ENCODE measurements around the gene RAP2C. TPM values are rescaled to one million over a fixed set of nuclear protein-coding genes. Genes with fewer than 3 reads are reported as not detected.
A peak's percentile ranks its signal among the peaks of the same experiment; 100 is the strongest.

RAP2C gene
- total and polyA plus RNA-seq, 3 donors from 2014 or later: 16.9 to 19.4 (median 18.7) TPM

DNA sequence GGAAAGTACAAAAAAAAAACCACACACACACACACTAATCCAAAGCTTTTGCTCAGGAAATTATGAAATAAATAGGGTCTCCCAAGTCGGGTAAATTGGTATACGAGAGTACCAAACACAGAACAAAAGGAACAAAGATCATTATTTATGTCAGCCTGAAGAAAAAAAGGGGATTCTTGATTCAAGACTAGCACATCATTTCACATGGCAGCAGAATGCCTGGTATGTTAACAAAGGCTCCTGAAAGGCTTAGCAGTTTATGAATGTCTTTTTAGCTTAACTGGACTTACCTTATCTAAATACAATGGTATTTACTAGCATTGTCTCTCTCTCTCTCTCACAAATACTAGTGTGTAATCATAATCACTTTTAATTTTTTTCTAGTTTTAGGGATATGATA is 11.3 kb downstream of the RAP2C start:
- DNase-seq: no peak
- no peaks in the 10 kb centered on the region for H3K9me3 ChIP-seq
- no peaks in the 10 kb centered on the region for H3K4me1 ChIP-seq
- 57 to 60% methylated on average over 2 of the region's 2 CpGs for WGBS, 2 donors
- TF ChIP-seq POLR2A (IDR thresholded peaks at IDR 0.05) (no peak), CTCF (IDR thresholded peaks at IDR 0.05) (no peak)
- intact Hi-C loops (cut with DNase I; ENCODE audit: low total_unique reads): no loop called here
- H3K4me3 ChIP-seq: no peak overlapping the region
- H3K27ac ChIP-seq: no peak overlapping the region
- no peaks in the 10 kb centered on the region for H3K36me3 ChIP-seq (ENCODE audit: low read depth, missing control alignments)
- no peaks in the 10 kb centered on the region for H3K27me3 ChIP-seq

DNA sequence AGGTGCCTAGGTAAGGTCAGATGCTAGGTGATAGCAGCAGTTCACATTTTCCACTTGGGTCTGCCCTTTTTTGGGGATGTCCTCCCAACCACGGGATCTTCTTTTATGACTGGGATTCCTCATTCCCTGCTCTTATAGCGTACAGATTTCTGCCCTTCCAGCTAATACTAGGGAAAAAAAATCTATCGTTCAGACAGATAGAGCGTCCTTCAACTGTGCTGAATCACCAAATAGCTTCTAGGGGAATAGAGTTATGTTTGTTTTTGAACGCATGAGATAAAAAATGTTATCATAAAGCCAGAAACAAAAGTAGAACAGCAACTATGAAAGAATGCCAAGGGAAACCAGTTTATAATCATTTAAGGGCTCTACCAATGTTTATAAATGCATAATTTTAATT is 13.0 kb downstream of the RAP2C start:
- TF ChIP-seq POLR2A (IDR thresholded peaks at IDR 0.05) (no peak), CTCF (IDR thresholded peaks at IDR 0.05) (no peak)
- Histone ChIP-seq H3K27me3 (no peaks in the 10 kb centered on the region), H3K36me3 (ENCODE audit: low read depth, missing control alignments) (no peaks in the 10 kb centered on the region), H3K9me3 (no peaks in the 10 kb centered on the region), H3K27ac (peak overlapping the region in 1 of 2 donors; percentile 64), H3K4me1 (no peaks in the 10 kb centered on the region), H3K4me3 (no peak overlapping the region)
- WGBS, 2 donors: 35 to 56% methylated on average over 5 of the region's 5 CpGs
- intact Hi-C loops (cut with DNase I; ENCODE audit: low total_unique reads): no loop called here
- DNase-seq: no peak

DNA sequence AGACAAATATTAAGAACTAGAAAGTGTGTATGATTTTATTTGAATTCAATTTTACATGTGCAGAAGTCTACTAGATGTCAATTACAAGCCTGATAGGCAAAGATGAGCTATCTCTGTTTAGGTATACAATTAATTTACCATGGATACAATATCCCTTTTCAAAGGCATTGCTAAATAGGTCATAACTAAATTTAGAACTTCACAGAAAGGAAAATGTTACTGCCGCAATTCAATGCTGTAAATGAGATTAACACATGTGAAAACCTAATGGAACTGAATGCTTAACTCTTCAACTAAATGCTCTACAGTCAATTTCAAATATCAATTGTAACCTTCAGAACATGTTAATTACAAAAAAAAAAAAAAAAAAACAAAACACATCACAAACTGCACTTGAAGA is 14.6 kb downstream of the RAP2C start:
- intact Hi-C loops (cut with DNase I; ENCODE audit: low total_unique reads): no loop called here
- Histone ChIP-seq H3K27me3 (no peaks in the 10 kb centered on the region), H3K4me1 (no peaks in the 10 kb centered on the region), H3K9me3 (no peaks in the 10 kb centered on the region), H3K4me3 (no peak overlapping the region), H3K27ac (no peak overlapping the region), H3K36me3 (ENCODE audit: low read depth, missing control alignments) (no peaks in the 10 kb centered on the region)
- DNase-seq: no peak
- TF ChIP-seq POLR2A (IDR thresholded peaks at IDR 0.05) (no peak), CTCF (IDR thresholded peaks at IDR 0.05) (no peak)
- 60 to 65% methylated on average over 1 of the region's 1 CpG for WGBS, 2 donors

- intact Hi-C loops (cut with DNase I; ENCODE audit: low total_unique reads): no loop called here
- Histone ChIP-seq H3K36me3 (ENCODE audit: low read depth, missing control alignments) (no peaks in the 10 kb centered on the region), H3K27me3 (no peaks in the 10 kb centered on the region), H3K4me1 (no peaks in the 10 kb centered on the region), H3K4me3 (no peak overlapping the region), H3K27ac (no peak overlapping the region), H3K9me3 (no peaks in the 10 kb centered on the region)
- no peak for TF ChIP-seq CTCF (IDR thresholded peaks at IDR 0.05)
- TF ChIP-seq POLR2A (IDR thresholded peaks at IDR 0.05): no peak
- 89 to 90% methylated on average over 5 of the region's 5 CpGs for WGBS, 2 donors
- no peak for DNase-seq
Measured at GRCh38 chrX:132200976-132201375, 18.3 kb downstream of the RAP2C start.

- 90 to 100% methylated on average over 5 to 6 of the region's 6 CpGs for WGBS, 2 donors
- H3K36me3 ChIP-seq (ENCODE audit: low read depth, missing control alignments): no peaks in the 10 kb centered on the region
- intact Hi-C loops (cut with DNase I; ENCODE audit: low total_unique reads): no loop called here
- no peak for DNase-seq
- H3K9me3 ChIP-seq: no peaks in the 10 kb centered on the region
- TF ChIP-seq CTCF (IDR thresholded peaks at IDR 0.05): no peak
- TF ChIP-seq POLR2A (IDR thresholded peaks at IDR 0.05): no peak
- H3K27ac ChIP-seq: no peak overlapping the region
- H3K4me1 ChIP-seq: no peaks in the 10 kb centered on the region
- H3K27me3 ChIP-seq: no peaks in the 10 kb centered on the region
- no peak overlapping the region for H3K4me3 ChIP-seq
Measured at GRCh38 chrX:132199941-132200340, 19.3 kb downstream of the RAP2C start.

Measured in testis (tissue), 3 donors.